Upper lobe of left lung (tissue), 4 donors: ENCODE data around the gene SLC6A3.

Source experiments
- CTCF ChIP-seq, 6 experiments: fragments of 450-650 bp in 4 of 6; fragments of 200-600 bp in 2 of 6; sonication (generic) in 2 of 6; IDR thresholded peaks; one replicate each; pipeline ENCODE4 v1.5.1; 2016 to 2019; ENCODE audit warnings: antibody characterized with exemption in 6 of 6
- POLR2AphosphoS5 ChIP-seq, 2 donors: sonication (generic); formaldehyde crosslinking; IDR thresholded peaks; one replicate each; pipeline ENCODE4 v1.5.1; 2017; ENCODE audit warnings: antibody characterized with exemption in 2 of 2

- TF ChIP-seq CTCF (IDR thresholded peaks at IDR 0.05) = no peak
- TF ChIP-seq POLR2AphosphoS5 (IDR thresholded peaks at IDR 0.05) = no peak
These were observed 56.8 kb downstream of the SLC6A3 start for GRCh38 chr5:1388383-1388967.
